Measurements from ENCODE around the gene PIGL.

PIGL gene

GRCh38 chr17:16269658-16270057 lies 52.6 kb downstream of the PIGL start:
- Histone ChIP-seq H3K36me3 (ENCODE audit: control insufficient read depth in 5 of 5, insufficient read depth in 5 of 5, low read length in 5 of 5) (no peaks in the 10 kb centered on the region), H3K4me1 (ENCODE audit: control insufficient read depth in 5 of 5, insufficient read depth in 5 of 5, low read length in 5 of 5) (peaks cover 0 to 8% (median 0%) of the 10 kb centered on the region in 5 donors), H3K9me3 (ENCODE audit: control insufficient read depth in 5 of 5, low read length in 5 of 5) (no peaks in the 10 kb centered on the region), H3K9ac (ENCODE audit: low read length in 5 of 5) (no peak overlapping the region), H3K4me3 (ENCODE audit: low read depth in 1 of 5, low read length in 5 of 5) (no peak overlapping the region), H3K27ac (ENCODE audit: low read depth, low read length) (no peak overlapping the region), H3K27me3 (ENCODE audit: control insufficient read depth in 5 of 5, insufficient read depth in 4 of 5, low read length in 5 of 5) (no peaks in the 10 kb centered on the region)

- Histone ChIP-seq H3K27ac (ENCODE audit: low read depth, low read length) (no peak overlapping the region), H3K27me3 (ENCODE audit: control insufficient read depth in 5 of 5, insufficient read depth in 4 of 5, low read length in 5 of 5) (no peaks in the 10 kb centered on the region), H3K9me3 (ENCODE audit: control insufficient read depth in 5 of 5, low read length in 5 of 5) (peaks cover 0 to 3% (median 0%) of the 10 kb centered on the region in 5 donors), H3K36me3 (ENCODE audit: control insufficient read depth in 5 of 5, insufficient read depth in 5 of 5, low read length in 5 of 5) (no peaks in the 10 kb centered on the region), H3K4me3 (ENCODE audit: low read depth in 1 of 5, low read length in 5 of 5) (no peak overlapping the region), H3K9ac (ENCODE audit: low read length in 5 of 5) (no peak overlapping the region), H3K4me1 (ENCODE audit: control insufficient read depth in 5 of 5, insufficient read depth in 5 of 5, low read length in 5 of 5) (peaks cover 0 to 8% (median 0%) of the 10 kb centered on the region in 5 donors)
These were observed 55.3 kb downstream of the PIGL start for GRCh38 chr17:16272111-16272840.

GRCh38 chr17:16273499-16273898 lies 56.5 kb downstream of the PIGL start:
- H3K4me3 ChIP-seq (ENCODE audit: low read depth in 1 of 5, low read length in 5 of 5), result no peak overlapping the region
- H3K36me3 ChIP-seq (ENCODE audit: control insufficient read depth in 5 of 5, insufficient read depth in 5 of 5, low read length in 5 of 5), result no peaks in the 10 kb centered on the region
- H3K9me3 ChIP-seq (ENCODE audit: control insufficient read depth in 5 of 5, low read length in 5 of 5), result peaks cover 0 to 3% (median 0%) of the 10 kb centered on the region in 5 donors
- no peak overlapping the region for H3K27ac ChIP-seq (ENCODE audit: low read depth, low read length)
- no peaks in the 10 kb centered on the region for H3K27me3 ChIP-seq (ENCODE audit: control insufficient read depth in 5 of 5, insufficient read depth in 4 of 5, low read length in 5 of 5)
- H3K9ac ChIP-seq (ENCODE audit: low read length in 5 of 5), result no peak overlapping the region
- H3K4me1 ChIP-seq (ENCODE audit: control insufficient read depth in 5 of 5, insufficient read depth in 5 of 5, low read length in 5 of 5), result peaks cover 0 to 6% (median 0%) of the 10 kb centered on the region in 5 donors

- Histone ChIP-seq H3K27me3 (ENCODE audit: control insufficient read depth in 5 of 5, insufficient read depth in 4 of 5, low read length in 5 of 5) (no peaks in the 10 kb centered on the region), H3K9me3 (ENCODE audit: control insufficient read depth in 5 of 5, low read length in 5 of 5) (peaks cover 0 to 3% (median 0%) of the 10 kb centered on the region in 5 donors), H3K4me1 (ENCODE audit: control insufficient read depth in 5 of 5, insufficient read depth in 5 of 5, low read length in 5 of 5) (peaks cover 0 to 6% (median 0%) of the 10 kb centered on the region in 5 donors), H3K9ac (ENCODE audit: low read length in 5 of 5) (no peak overlapping the region), H3K27ac (ENCODE audit: low read depth, low read length) (no peak overlapping the region), H3K4me3 (ENCODE audit: low read depth in 1 of 5, low read length in 5 of 5) (no peak overlapping the region), H3K36me3 (ENCODE audit: control insufficient read depth in 5 of 5, insufficient read depth in 5 of 5, low read length in 5 of 5) (no peaks in the 10 kb centered on the region)
These were observed 56.9 kb downstream of the PIGL start for GRCh38 chr17:16273929-16274339.

- Histone ChIP-seq H3K27ac (ENCODE audit: low read depth, low read length) (no peak overlapping the region), H3K9me3 (ENCODE audit: control insufficient read depth in 5 of 5, low read length in 5 of 5) (peaks cover 0 to 3% (median 0%) of the 10 kb centered on the region in 5 donors), H3K4me3 (ENCODE audit: low read depth in 1 of 5, low read length in 5 of 5) (no peak overlapping the region), H3K27me3 (ENCODE audit: control insufficient read depth in 5 of 5, insufficient read depth in 4 of 5, low read length in 5 of 5) (no peaks in the 10 kb centered on the region), H3K4me1 (ENCODE audit: control insufficient read depth in 5 of 5, insufficient read depth in 5 of 5, low read length in 5 of 5) (peaks cover 0 to 6% (median 0%) of the 10 kb centered on the region in 5 donors), H3K9ac (ENCODE audit: low read length in 5 of 5) (no peak overlapping the region), H3K36me3 (ENCODE audit: control insufficient read depth in 5 of 5, insufficient read depth in 5 of 5, low read length in 5 of 5) (no peaks in the 10 kb centered on the region)
These were observed 58.0 kb downstream of the PIGL start for GRCh38 chr17:16275024-16275423.

GRCh38 chr17:16277163-16277562 lies 60.2 kb downstream of the PIGL start:
- H3K9ac ChIP-seq (ENCODE audit: low read length in 5 of 5), result no peak overlapping the region
- no peak overlapping the region for H3K4me3 ChIP-seq (ENCODE audit: low read depth in 1 of 5, low read length in 5 of 5)

GRCh38 chr17:16281351-16281750 lies 64.3 kb downstream of the PIGL start:
- Histone ChIP-seq H3K4me3 (ENCODE audit: low read depth in 1 of 5, low read length in 5 of 5) (no peak overlapping the region), H3K27ac (ENCODE audit: low read depth, low read length) (no peak overlapping the region), H3K9me3 (ENCODE audit: control insufficient read depth in 5 of 5, low read length in 5 of 5) (peaks cover 0 to 3% (median 0%) of the 10 kb centered on the region in 5 donors), H3K27me3 (ENCODE audit: control insufficient read depth in 5 of 5, insufficient read depth in 4 of 5, low read length in 5 of 5) (no peaks in the 10 kb centered on the region), H3K36me3 (ENCODE audit: control insufficient read depth in 5 of 5, insufficient read depth in 5 of 5, low read length in 5 of 5) (no peaks in the 10 kb centered on the region), H3K9ac (ENCODE audit: low read length in 5 of 5) (no peak overlapping the region), H3K4me1 (ENCODE audit: control insufficient read depth in 5 of 5, insufficient read depth in 5 of 5, low read length in 5 of 5) (peaks cover 8 to 16% (median 11%) of the 10 kb centered on the region in 5 donors)

More at GRCh38 chr17:16277163-16277562, 60.2 kb downstream of the PIGL start:
- Histone ChIP-seq H3K27me3 (ENCODE audit: control insufficient read depth in 5 of 5, insufficient read depth in 4 of 5, low read length in 5 of 5) (no peaks in the 10 kb centered on the region), H3K4me1 (ENCODE audit: control insufficient read depth in 5 of 5, insufficient read depth in 5 of 5, low read length in 5 of 5) (peaks cover 0 to 5% (median 0%) of the 10 kb centered on the region in 5 donors), H3K9me3 (ENCODE audit: control insufficient read depth in 5 of 5, low read length in 5 of 5) (peaks cover 0 to 3% (median 0%) of the 10 kb centered on the region in 5 donors), H3K27ac (ENCODE audit: low read depth, low read length) (no peak overlapping the region), H3K36me3 (ENCODE audit: control insufficient read depth in 5 of 5, insufficient read depth in 5 of 5, low read length in 5 of 5) (no peaks in the 10 kb centered on the region)

GRCh38 chr17:16282522-16282921 lies 65.5 kb downstream of the PIGL start:
- no peak overlapping the region for H3K9ac ChIP-seq (ENCODE audit: low read length in 5 of 5)
- no peak overlapping the region for H3K27ac ChIP-seq (ENCODE audit: low read depth, low read length)

GRCh38 chr17:16283705-16284104 lies 66.7 kb downstream of the PIGL start:
- Histone ChIP-seq H3K4me3 (ENCODE audit: low read depth in 1 of 5, low read length in 5 of 5) (no peak overlapping the region), H3K9me3 (ENCODE audit: control insufficient read depth in 5 of 5, low read length in 5 of 5) (no peaks in the 10 kb centered on the region), H3K36me3 (ENCODE audit: control insufficient read depth in 5 of 5, insufficient read depth in 5 of 5, low read length in 5 of 5) (no peaks in the 10 kb centered on the region), H3K4me1 (ENCODE audit: control insufficient read depth in 5 of 5, insufficient read depth in 5 of 5, low read length in 5 of 5) (peaks cover 21 to 36% (median 31%) of the 10 kb centered on the region in 5 donors), H3K27ac (ENCODE audit: low read depth, low read length) (no peak overlapping the region), H3K9ac (ENCODE audit: low read length in 5 of 5) (no peak overlapping the region), H3K27me3 (ENCODE audit: control insufficient read depth in 5 of 5, insufficient read depth in 4 of 5, low read length in 5 of 5) (no peaks in the 10 kb centered on the region)

More at GRCh38 chr17:16282522-16282921, 65.5 kb downstream of the PIGL start:
- no peak overlapping the region for H3K4me3 ChIP-seq (ENCODE audit: low read depth in 1 of 5, low read length in 5 of 5)
- H3K27me3 ChIP-seq (ENCODE audit: control insufficient read depth in 5 of 5, insufficient read depth in 4 of 5, low read length in 5 of 5), result no peaks in the 10 kb centered on the region
- H3K36me3 ChIP-seq (ENCODE audit: control insufficient read depth in 5 of 5, insufficient read depth in 5 of 5, low read length in 5 of 5), result no peaks in the 10 kb centered on the region
- H3K4me1 ChIP-seq (ENCODE audit: control insufficient read depth in 5 of 5, insufficient read depth in 5 of 5, low read length in 5 of 5), result peaks cover 16 to 28% (median 23%) of the 10 kb centered on the region in 5 donors
- no peaks in the 10 kb centered on the region for H3K9me3 ChIP-seq (ENCODE audit: control insufficient read depth in 5 of 5, low read length in 5 of 5)

GRCh38 chr17:16285646-16286008 lies 68.6 kb downstream of the PIGL start:
- Histone ChIP-seq H3K4me3 (ENCODE audit: low read depth in 1 of 5, low read length in 5 of 5) (peak overlapping the region; percentile 25 to 60 (median 53)), H3K4me1 (ENCODE audit: control insufficient read depth in 5 of 5, insufficient read depth in 5 of 5, low read length in 5 of 5) (peaks cover 21 to 36% (median 31%) of the 10 kb centered on the region in 5 donors), H3K9ac (ENCODE audit: low read length in 5 of 5) (peak overlapping the region; percentile 56 to 94 (median 76)), H3K9me3 (ENCODE audit: control insufficient read depth in 5 of 5, low read length in 5 of 5) (no peaks in the 10 kb centered on the region), H3K27me3 (ENCODE audit: control insufficient read depth in 5 of 5, insufficient read depth in 4 of 5, low read length in 5 of 5) (no peaks in the 10 kb centered on the region), H3K27ac (ENCODE audit: low read depth, low read length) (peak overlapping the region; percentile 99), H3K36me3 (ENCODE audit: control insufficient read depth in 5 of 5, insufficient read depth in 5 of 5, low read length in 5 of 5) (no peaks in the 10 kb centered on the region)

Data from subcutaneous abdominal adipose tissue (tissue), 5 donors.